Measurements from ENCODE around the gene GUK1.

The GUK1 gene

GRCh38 chr1:228181645-228182034, 41.6 kb downstream of the GUK1 start:
- TF ChIP-seq EZH2 (IDR thresholded peaks at IDR 0.05; ENCODE audit: borderline replicate concordance, low read depth, low read length, severe bottlenecking) = no peak
- no peak for TF ChIP-seq CTCF (IDR thresholded peaks at IDR 0.05; ENCODE audit: borderline replicate concordance, extremely low read depth, low read length, poor library complexity, severe bottlenecking)
- H3K27ac ChIP-seq (ENCODE audit: low read length) = no peak overlapping the region
- no peaks in the 10 kb centered on the region for H3K9me3 ChIP-seq (ENCODE audit: insufficient read depth, low read length, severe bottlenecking)
- H3K4me2 ChIP-seq (ENCODE audit: insufficient read depth, low read length) = no peak overlapping the region
- no peaks in the 10 kb centered on the region for H3K4me1 ChIP-seq (ENCODE audit: insufficient read depth, low read length)
- H3K27me3 ChIP-seq (ENCODE audit: insufficient read depth, low read length, poor library complexity) = no peaks in the 10 kb centered on the region
- H2AFZ ChIP-seq (ENCODE audit: low read depth, low read length) = no peak overlapping the region
- H3K79me2 ChIP-seq (ENCODE audit: insufficient read depth, low read length) = no peaks in the 10 kb centered on the region
- no peak for DNase-seq
- no peaks in the 10 kb centered on the region for H4K20me1 ChIP-seq (ENCODE audit: insufficient read depth, low read length)
- no peak overlapping the region for H3K4me3 ChIP-seq (ENCODE audit: low read depth in 1 of 2, low read length in 2 of 2)
- ATAC-seq (ENCODE audit: insufficient read depth, low read depth) = no peak
- no peak overlapping the region for H3K9ac ChIP-seq (ENCODE audit: low read depth, low read length)
- peaks cover 3% of the 10 kb centered on the region for H3K36me3 ChIP-seq (ENCODE audit: insufficient read depth, low read length)

- Histone ChIP-seq H3K79me2 (ENCODE audit: insufficient read depth, low read length) (no peaks in the 10 kb centered on the region), H2AFZ (ENCODE audit: low read depth, low read length) (no peak overlapping the region), H3K9me3 (ENCODE audit: insufficient read depth, low read length, severe bottlenecking) (no peaks in the 10 kb centered on the region), H3K27me3 (ENCODE audit: insufficient read depth, low read length, poor library complexity) (no peaks in the 10 kb centered on the region), H3K4me2 (ENCODE audit: insufficient read depth, low read length) (no peak overlapping the region), H4K20me1 (ENCODE audit: insufficient read depth, low read length) (no peaks in the 10 kb centered on the region), H3K9ac (ENCODE audit: low read depth, low read length) (no peak overlapping the region), H3K36me3 (ENCODE audit: insufficient read depth, low read length) (no peaks in the 10 kb centered on the region; the same call in 1 of the 2 replicates), H3K4me1 (ENCODE audit: insufficient read depth, low read length) (no peaks in the 10 kb centered on the region), H3K27ac (ENCODE audit: low read length) (no peak overlapping the region), H3K4me3 (ENCODE audit: low read depth in 1 of 2, low read length in 2 of 2) (no peak overlapping the region)
- TF ChIP-seq CTCF (IDR thresholded peaks at IDR 0.05; ENCODE audit: borderline replicate concordance, extremely low read depth, low read length, poor library complexity, severe bottlenecking) = no peak
- TF ChIP-seq EZH2 (IDR thresholded peaks at IDR 0.05; ENCODE audit: borderline replicate concordance, low read depth, low read length, severe bottlenecking) = no peak
- DNase-seq (no peak), ATAC-seq (ENCODE audit: insufficient read depth, low read depth) (no peak)
These were observed 42.4 kb downstream of the GUK1 start for GRCh38 chr1:228182296-228183030.

- Histone ChIP-seq H3K9ac (ENCODE audit: low read depth, low read length) (no peak overlapping the region), H2AFZ (ENCODE audit: low read depth, low read length) (no peak overlapping the region), H3K4me2 (ENCODE audit: insufficient read depth, low read length) (no peak overlapping the region), H3K27ac (ENCODE audit: low read length) (no peak overlapping the region), H3K4me3 (ENCODE audit: low read depth in 1 of 2, low read length in 2 of 2) (no peak overlapping the region), H3K79me2 (ENCODE audit: insufficient read depth, low read length) (no peaks in the 10 kb centered on the region), H3K27me3 (ENCODE audit: insufficient read depth, low read length, poor library complexity) (no peaks in the 10 kb centered on the region), H4K20me1 (ENCODE audit: insufficient read depth, low read length) (no peaks in the 10 kb centered on the region), H3K36me3 (ENCODE audit: insufficient read depth, low read length) (no peaks in the 10 kb centered on the region; the same call in 1 of the 2 replicates), H3K4me1 (ENCODE audit: insufficient read depth, low read length) (no peaks in the 10 kb centered on the region), H3K9me3 (ENCODE audit: insufficient read depth, low read length, severe bottlenecking) (no peaks in the 10 kb centered on the region)
- ATAC-seq (ENCODE audit: insufficient read depth, low read depth) = no peak
- no peak for DNase-seq
- no peak for TF ChIP-seq CTCF (IDR thresholded peaks at IDR 0.05; ENCODE audit: borderline replicate concordance, extremely low read depth, low read length, poor library complexity, severe bottlenecking)
- no peak for TF ChIP-seq EZH2 (IDR thresholded peaks at IDR 0.05; ENCODE audit: borderline replicate concordance, low read depth, low read length, severe bottlenecking)
These were observed 44.1 kb downstream of the GUK1 start for GRCh38 chr1:228184152-228184551.
